Activated naive CD4-positive, alpha-beta T cell (primary cell): Measurements from ENCODE around the gene TXLNB.
"Not testable (repeated sequence)": the region's sequence is repeated elsewhere in the genome, so short reads cannot be mapped to it uniquely, and the experiment has no call there.

Experiments used
- DNase-seq, 4 experiments: peaks; one replicate each; lab custom pipeline; 2025; lab: John Stamatoyannopoulos, UW

The TXLNB gene

DNA sequence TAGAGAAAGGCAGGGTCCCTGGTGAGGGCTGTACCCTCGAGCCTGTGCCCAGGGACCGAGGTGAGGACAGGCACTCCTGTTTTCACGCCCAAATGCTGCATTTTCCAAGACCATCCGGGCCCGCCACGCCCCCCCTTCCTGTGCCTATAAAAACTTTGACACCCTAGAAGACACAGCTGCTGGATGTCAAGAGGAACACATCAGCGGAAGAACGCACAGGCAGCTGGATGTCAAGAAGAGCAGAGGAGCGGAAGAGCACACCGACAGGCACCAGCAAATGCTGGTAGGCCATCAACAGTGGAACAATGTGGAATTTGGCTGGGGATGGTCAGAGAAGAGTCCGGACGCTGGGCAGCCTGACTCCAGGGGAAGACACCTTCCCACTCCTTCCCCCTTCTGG, 56.1 kb downstream of the TXLNB start:
- no peak for DNase-seq

DNA sequence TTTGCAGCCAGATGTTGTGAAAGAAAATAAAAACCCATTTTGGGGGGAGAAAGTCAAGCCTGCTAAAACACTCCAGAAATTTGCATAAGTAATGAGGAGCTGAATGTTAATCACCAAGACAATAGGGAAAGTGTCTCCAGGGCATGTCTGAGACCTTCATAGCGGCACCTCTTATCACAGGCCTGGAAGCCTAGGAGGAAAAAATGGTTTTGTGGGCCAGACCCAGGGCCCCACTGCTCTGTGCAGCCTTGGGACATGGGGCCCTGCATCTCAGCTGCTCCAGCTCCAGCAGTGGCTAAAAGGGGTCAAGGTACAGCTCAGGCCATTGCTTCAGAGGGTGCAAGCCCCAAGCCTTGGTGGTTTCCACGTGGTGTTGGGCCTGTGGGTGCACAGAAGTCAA, 57.6 kb downstream of the TXLNB start:
- not testable (repeated sequence) for DNase-seq

DNA sequence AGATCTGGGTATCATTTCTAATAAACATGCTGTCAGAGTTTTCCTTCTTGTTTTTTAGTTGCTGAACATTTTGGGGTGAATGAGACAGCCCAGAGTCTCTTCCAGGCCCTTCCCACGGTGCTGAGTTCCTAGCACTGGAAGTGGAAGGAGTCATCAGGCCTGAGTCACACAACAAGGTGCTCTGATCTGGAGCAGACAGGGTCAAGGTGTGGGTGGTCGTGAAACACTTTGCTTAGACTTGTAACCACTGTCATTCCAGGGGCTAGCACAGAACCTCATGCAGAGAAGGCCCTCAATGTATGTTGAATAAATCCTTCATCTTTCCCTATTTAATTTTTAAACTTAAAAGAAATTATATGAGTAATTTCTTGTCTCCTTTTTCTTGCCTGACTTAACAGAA, 60.6 kb downstream of the TXLNB start:
- no peak for DNase-seq

DNA sequence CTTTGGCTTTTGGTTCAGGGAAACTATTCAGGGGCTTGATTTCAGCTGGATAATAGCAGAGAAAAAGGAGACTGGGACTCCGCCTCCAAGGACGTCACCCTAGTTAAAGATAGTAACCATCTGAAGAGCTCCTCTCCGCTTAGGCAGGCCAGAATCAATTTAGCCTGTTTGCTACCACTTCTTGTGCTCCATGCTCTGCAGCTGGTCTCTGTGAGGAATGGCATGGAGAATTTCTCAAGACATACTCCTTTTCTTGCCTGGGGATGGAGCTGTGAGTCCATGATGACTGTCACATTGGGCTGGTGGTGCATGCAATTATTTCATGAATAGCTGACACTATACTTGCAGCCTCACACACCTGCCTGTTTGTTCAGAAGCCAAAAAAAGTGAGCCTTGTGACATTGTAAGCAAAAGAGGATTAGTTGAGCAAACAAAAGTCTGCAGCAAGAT, 61.4 kb downstream of the TXLNB start:
- DNase-seq: no peak

DNA sequence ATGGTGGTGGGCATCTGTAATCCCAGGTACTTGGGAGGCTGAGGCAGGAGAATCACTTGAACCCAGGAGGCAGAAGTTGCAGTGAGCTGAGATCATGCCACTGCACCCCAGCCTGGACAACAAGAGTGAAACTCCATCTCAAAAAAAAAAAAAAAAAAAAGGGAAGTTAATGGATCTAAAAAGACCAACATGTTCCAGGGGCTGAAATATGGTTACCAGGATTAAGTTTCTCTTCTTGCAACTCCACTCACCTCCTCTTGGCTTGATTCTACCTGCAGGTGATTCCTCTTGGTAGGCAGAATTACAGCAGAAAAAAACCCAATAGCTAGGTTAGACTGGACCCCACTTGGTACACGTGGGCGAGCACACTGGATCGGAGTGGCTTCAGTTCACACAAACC, 63.4 kb downstream of the TXLNB start:
- not testable (repeated sequence) for DNase-seq

DNA sequence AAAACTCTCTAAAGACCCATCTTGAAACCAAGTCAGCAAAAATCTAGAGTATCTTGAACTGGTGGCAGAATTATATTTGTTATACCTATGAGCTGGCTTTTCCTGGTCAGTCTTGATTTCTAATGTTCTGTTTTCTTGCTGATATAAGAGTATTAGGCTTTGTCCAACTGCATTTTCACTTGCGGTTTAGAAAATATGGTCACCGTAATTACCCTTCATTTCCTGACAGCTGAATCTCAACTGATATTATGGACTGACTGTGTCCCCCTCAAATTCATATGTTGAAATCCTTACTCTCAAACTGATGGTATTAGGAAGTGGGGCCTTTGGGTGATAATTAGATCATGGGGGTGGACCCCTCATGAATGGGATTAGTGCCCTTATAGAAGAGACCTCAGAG, 72.1 kb downstream of the TXLNB start:
- no peak for DNase-seq

- DNase-seq: peak; percentile 11 to 59 (median 28)
These were observed 72.5 kb downstream of the TXLNB start for GRCh38 chr6:139219271-139219729.

DNA sequence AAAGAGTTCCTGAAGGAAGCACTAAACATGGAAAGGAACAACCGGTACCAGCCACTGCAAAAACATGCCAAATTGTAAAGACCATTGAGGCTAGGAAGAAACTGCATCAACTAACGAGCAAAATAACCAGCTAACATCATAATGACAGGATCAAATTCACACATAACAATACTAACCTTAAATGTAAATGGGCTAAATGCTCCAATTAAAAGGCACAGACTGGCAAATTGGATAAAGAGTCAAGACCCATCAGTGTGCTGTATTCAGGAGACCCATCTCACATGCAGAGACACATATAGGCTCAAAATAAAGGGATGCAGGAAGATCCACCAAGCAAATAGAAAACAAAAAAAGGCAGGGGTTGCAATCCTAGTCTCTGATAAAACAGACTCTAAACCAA, 79.3 kb downstream of the TXLNB start:
- not testable (repeated sequence) for DNase-seq

GRCh38 chr6:139210766-139211165, 81.0 kb downstream of the TXLNB start:
- not testable (repeated sequence) for DNase-seq

DNA sequence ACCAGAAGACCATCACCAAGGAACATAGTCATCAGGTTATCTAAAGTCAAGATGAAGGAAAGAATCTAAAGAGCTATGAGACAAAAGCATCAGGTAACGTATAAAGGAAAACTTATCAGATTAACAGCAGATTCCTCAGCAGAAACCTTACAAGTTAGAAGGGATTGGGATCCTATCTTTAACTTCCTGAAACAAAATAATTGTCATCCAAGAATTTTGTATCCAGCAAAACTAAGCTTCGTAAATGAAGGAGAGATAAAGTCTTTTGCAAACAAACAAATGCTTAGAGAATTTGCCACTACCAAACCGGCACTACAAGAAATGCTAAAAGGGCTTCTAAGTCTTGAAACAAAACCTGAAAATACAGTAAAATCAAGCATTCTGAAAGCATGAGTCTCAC, 86.0 kb downstream of the TXLNB start:
- DNase-seq: no peak

DNA sequence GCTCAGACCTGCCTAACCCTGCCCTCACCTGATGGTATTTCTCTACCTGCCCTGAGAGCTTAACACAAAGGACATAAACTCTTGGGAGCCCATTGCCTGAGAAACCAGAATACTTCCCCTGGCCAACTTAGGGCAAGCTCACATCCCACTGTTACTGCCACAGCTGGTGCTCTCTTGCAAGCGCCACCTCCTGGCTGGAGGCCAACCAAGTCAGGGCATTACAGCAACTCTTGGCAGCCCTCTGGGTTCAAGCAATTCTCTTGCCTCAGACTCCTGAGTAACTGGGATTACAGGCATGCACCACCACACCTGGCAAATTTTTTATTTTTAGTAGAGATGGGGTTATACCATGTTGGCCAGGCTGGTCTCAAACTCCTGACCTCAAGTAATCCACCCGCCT, 86.8 kb downstream of the TXLNB start:
- no peak for DNase-seq

DNA sequence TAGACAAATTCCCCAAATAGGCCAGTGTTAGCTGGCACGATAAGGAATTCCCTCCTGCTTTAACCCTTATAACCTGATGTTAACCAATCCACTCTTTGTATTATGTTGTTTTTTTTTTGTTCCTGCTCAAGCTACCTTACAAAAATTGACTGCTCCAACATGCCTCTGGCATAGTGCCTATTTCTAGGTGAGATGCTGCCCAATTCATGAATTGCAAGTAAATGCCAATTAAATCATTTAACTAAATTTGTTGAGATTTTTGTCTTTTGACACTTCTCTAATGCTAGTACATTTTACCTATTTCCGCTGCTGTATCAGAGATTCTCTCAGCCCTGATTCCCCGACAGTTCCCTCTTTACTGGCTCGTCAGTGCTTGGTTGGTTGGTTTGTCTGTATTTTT, 90.4 kb downstream of the TXLNB start:
- DNase-seq: no peak

GRCh38 chr6:139198529-139199288, 93.1 kb downstream of the TXLNB start:
- no peak for DNase-seq

DNA sequence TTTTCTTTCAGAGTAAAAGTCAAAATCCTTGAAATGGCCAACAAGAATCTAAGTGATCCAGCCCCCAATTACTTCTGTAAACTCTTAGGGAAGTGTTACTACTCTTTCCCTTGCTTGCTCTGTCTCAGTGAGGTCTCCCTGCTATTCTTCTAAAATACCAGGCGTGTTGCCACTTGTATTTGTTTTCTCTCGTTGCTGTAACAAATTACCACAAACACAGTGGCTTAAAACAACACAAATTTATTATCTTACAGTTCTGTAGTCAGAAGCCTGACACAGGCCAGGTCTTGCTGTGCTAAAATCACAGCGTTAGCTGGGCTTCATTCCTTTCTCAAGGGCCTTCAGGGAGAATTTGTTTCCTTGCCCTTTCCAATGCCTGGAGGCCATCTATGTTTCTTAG, 97.1 kb downstream of the TXLNB start:
- DNase-seq: no peak
